Activated CD4-positive, CD25-positive, alpha-beta regulatory T cell (primary cell): ENCODE measurements around the gene DDI2.
"Not testable (repeated sequence)": the region's sequence is repeated elsewhere in the genome, so short reads cannot be mapped to it uniquely, and the experiment has no call there.

Experiments used
- DNase-seq, 4 experiments: peaks; one replicate each; lab custom pipeline; 2025; lab: John Stamatoyannopoulos, UW

DDI2 gene

DNA sequence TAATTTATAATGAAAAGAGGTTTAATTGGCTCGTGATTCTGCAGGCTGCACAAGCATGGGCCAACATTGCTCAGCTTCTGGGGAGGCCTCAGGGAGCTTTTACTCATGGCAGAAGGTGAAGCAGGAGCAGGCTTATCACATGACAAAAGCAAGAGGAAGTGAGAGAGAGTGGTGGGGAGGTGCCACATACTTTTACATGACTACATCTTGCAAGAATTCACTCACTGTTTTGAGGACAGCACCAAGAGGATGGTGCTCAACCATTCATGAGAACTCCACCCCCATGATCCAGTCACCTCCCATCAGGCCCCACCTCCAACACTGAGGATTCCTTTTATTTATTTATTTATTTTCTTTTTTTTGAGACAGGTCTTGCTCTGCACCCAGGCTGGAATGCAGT, 61.3 kb downstream of the DDI2 start:
- DNase-seq: no peak

DNA sequence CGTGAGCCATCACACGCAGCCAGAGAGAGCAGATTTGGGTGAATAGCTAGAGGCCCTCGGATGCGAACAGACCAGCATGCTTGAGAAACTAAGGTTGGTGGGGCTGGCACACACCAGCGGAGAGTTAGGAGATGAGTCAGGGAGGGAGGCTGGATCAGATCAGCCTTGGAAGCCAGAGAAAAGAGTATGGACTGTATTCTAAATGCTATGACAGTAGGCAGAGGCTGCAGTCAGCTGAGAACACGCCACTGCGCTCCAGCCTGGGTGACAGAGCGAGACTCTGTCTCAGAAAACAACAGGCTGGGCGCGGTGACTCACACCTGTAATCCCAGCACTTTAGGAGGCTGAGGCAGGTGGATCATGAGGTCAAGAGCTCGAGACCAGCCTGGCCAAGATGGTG, 62.9 kb downstream of the DDI2 start:
- no peak for DNase-seq

- no peak for DNase-seq
These were observed 63.5 kb downstream of the DDI2 start for GRCh38 chr1:15680561-15681348.

DNA sequence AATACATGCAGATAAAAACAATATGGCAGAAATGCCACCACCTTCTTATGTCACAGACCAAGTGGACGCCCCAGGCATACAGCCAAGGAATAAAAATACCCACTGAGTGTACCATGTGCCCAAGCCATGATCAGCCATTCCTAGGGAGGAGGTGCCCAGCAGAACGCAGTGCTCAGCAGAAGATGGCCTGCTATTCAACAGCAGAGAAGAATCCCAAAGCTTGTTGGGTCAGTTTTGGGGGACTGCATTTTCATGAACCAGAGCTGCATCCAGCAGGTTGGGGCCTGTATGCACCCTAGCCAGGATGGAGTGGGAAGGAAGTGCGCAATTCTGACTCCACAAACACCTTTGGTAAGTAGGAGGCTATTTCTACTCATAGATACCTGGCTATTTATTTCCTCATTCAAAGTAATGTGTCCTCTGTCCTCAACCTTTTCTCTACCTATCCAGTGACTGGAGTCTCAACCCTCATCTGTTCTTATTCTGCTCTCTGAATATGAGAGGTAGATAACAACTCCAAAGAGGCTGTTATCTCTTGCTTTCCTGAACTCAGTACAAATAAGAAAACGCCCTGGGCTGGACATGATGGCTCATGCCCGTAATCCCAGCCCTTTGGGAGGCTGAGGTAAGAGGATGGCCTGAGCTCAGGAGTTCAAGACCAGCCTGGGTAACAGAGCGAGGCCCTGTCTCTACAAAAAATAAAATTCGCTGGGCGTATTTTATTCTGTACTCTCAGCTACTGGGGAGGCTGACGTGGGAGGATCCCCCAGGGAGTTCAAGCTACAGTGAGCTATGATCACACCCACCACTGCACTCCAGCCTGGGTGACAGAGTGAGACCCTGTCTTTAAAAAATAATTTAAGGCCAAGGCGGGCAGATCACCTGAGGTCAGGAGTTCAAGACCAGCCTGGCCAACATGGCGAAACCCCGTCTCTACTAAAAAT, 64.4 kb downstream of the DDI2 start:
- no peak for DNase-seq

DNA sequence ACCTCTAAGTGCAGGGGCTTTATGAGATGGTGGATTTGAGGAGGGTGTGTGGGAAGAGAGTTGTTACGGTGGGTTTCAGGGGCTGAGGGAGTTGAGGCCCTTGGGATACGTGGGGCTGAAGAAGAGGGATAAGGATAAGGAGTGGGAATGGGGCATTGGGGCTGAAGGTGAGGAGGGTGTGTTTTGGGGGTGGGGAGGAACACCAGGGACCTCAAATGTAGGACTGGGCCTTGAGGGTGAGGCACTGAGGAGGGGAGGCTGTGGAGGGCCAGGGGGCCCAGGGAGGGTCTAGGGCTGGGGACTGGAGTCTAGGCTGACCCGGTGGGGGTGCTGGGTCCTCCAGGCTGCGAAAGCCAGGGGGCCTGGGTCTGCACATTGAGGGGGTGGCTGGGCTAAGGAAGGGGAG, 65.7 kb downstream of the DDI2 start:
- no peak for DNase-seq

DNA sequence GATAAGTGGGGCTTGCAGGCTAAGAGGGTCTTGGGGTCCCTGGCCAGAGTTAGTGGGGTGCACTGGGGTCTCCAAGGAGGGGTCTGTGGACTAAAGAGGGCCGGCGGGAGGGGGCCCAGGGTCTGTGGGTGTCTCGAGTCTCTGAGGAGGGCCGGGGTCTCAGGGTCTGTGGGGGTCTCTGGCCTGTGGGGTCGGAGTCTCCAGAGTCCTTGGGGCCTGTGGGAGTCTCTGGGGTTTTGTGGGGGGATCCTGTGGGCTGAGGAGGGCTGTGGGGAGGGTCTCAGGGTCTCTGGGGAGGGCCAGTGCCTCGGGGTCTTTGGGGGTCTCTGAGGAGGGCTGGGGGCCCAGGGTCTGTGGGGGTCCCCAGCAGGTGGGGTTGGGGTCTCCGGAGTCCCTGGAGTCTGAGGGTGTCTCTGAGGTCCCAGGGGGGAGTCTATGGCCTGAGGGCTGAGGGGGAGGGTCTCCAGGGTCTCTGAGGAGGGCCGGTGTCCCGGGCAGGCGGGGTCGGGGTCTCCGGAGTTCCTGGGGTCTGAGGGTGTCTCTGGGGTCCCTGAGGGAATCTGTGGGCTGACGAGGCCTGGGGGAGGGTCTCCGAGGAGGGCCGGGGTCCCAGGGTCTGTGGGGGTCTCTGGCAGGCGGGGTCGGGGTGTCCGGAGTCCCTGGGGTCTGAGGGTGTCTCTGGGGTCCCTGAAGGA, 66.2 kb downstream of the DDI2 start:
- no peak for DNase-seq

GRCh38 chr1:15684042-15684461, 66.8 kb downstream of the DDI2 start, which contains the start of gene PLEKHM2:
PLEKHM2 (plus strand) TSS chr1:15684320; CDS start chr1:15684559, 239 bp downstream.
- peak in 3 of 4 experiments; percentile 7 to 42 (median 39) for DNase-seq

- no peak for DNase-seq
These were observed 67.4 kb downstream of the DDI2 start for GRCh38 chr1:15684468-15685291.

DNA sequence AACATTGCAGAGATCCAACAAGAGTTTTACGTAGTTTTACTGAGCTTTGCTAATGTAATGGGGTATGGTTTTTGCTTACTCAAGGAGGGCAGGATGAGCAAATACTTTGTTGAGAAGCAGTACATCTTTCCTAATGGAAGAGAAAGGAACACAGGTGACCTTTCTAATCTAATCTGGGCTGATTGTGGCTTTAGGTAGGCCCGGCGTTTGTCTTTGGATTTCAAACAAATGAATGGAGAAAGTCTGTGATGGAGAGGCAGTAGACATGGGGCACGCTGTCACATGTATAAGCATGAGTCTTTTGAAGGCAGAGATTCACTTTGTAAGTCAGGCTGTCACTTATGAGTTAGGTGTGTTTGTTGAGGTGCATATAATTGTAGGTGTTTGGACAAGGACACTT, 68.6 kb downstream of the DDI2 start:
- DNase-seq: no peak

GRCh38 chr1:15687446-15687845, 70.2 kb downstream of the DDI2 start:
- DNase-seq: no peak

- no peak for DNase-seq
These were observed 73.1 kb downstream of the DDI2 start for GRCh38 chr1:15690317-15690716.

DNA sequence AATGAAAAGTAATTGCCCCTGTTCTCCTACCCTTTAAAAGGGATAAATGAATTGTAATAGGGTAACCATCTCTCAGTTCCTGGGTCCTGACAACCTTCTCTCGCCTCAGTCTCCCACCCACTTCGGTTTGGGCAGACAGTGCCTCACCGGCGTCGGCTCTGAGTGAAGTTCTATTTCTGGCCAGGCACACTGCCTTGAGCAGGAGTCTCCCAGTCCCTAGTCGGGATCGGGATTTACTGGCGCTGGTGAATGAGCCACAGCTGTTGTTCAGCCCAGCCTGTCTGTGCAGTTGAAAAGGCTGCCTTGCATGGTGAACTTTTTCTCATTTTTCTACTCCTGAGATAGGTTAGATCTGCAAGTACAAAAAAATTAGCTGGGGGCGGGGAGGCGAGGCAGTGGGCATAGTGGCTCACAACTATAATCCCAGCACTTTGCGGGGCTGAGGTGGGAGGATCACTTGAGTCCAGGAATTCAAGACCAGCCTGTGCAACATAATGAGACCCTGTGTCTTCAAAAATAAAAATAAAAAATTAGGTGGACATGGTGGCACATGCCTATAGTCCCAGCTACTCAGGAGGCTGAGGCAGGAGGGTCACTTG, 74.3 kb downstream of the DDI2 start:
- DNase-seq: no peak

GRCh38 chr1:15692121-15692682, 74.9 kb downstream of the DDI2 start:
- DNase-seq: no peak

- DNase-seq: no peak
These were observed 76.1 kb downstream of the DDI2 start for GRCh38 chr1:15693371-15693770.

- DNase-seq: peak in 1 of 4 experiments; percentile 11
These were observed 79.8 kb downstream of the DDI2 start for GRCh38 chr1:15696956-15697521.

GRCh38 chr1:15698201-15698600, 80.9 kb downstream of the DDI2 start:
- no peak for DNase-seq

DNA sequence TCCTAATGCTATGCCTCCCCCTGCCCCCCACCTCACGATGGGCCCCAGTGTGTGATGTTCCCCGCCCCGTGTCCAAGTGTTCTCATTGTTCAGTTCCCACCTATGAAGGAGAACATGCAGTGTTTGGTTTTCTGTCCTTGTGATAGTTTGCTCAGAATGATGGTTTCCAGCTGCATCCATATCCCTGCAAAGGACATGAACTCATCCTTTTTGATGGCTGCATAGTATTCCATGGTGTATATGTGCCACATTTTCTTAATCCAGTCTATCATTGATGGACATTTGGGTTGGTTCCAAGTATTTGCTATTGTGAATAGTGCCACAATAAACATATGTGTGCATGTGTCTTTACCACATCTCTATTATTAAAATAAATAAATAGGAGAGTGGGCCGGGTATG, 82.1 kb downstream of the DDI2 start:
- not testable (repeated sequence) for DNase-seq

- DNase-seq: no peak
These were observed 83.2 kb downstream of the DDI2 start for GRCh38 chr1:15700508-15700907.

- DNase-seq: no peak
These were observed 84.5 kb downstream of the DDI2 start for GRCh38 chr1:15701784-15702183.
